Neural cell (in vitro differentiated cells): ENCODE results near the gene PTH. TPM values are rescaled to one million over a fixed set of nuclear protein-coding genes. Genes with fewer than 3 reads are reported as not detected.

Experiments used
- H2AFZ ChIP-seq: fragments of 200-600, 300-800 bp; sonication (generic), shearing (Covaris generic); 2 replicates; pipeline ENCODE4 v1.6.0; 2014; ENCODE audit warnings: low read depth, mild to moderate bottlenecking, antibody characterized with exemption, low read length, moderate library complexity
- H3F3A ChIP-seq: fragments of 200-600 bp; shearing (Covaris generic); 2 replicates; pipeline ENCODE4 v1.6.1; 2016; ENCODE audit warnings: mild to moderate bottlenecking, moderate library complexity, mixed read lengths, antibody characterized with exemption, low read length; ENCODE audit not compliant: insufficient read depth, poor library complexity, severe bottlenecking
- H3K27ac ChIP-seq: fragments of 200-600, 300-800 bp; sonication (generic), shearing (Covaris generic); 2 replicates; pipeline ENCODE4 v1.5.1; 2014; ENCODE audit warnings: mild to moderate bottlenecking, low read length, moderate library complexity
- H3K27me3 ChIP-seq: fragments of 300-800, 200-600 bp; sonication (generic), shearing (Covaris generic); 2 replicates; pipeline ENCODE4 v1.6.0; 2014; ENCODE audit warnings: mild to moderate bottlenecking, low read depth, low read length, moderate library complexity; ENCODE audit not compliant: insufficient read depth
- H3K36me3 ChIP-seq: fragments of 300-800, 200-600 bp; sonication (generic), shearing (Covaris generic); 2 replicates; pipeline ENCODE4 v1.5.1; 2014; ENCODE audit warnings: mild to moderate bottlenecking, antibody characterized with exemption, low read length, moderate library complexity; ENCODE audit not compliant: insufficient read depth
- H3K4me2 ChIP-seq: fragments of 300-800, 200-600 bp; sonication (generic), shearing (Covaris generic); 2 replicates; pipeline ENCODE4 v1.6.0; 2014; ENCODE audit warnings: mild to moderate bottlenecking, low read length
- H3K4me3 ChIP-seq: fragments of 300-800, 200-600 bp; sonication (generic), shearing (Covaris generic); 2 replicates; pipeline ENCODE4 v1.5.1; 2014; ENCODE audit warnings: mild to moderate bottlenecking, low read length, moderate library complexity
- H3K79me2 ChIP-seq: fragments of 200-600 bp; shearing (Covaris generic); replicated peaks from 2 replicates; pipeline ENCODE4 v1.6.0; 2014; ENCODE audit warnings: mild to moderate bottlenecking, low read length, moderate library complexity; ENCODE audit not compliant: insufficient read depth
- H3K9ac ChIP-seq: fragments of 300-800, 200-600 bp; sonication (generic), shearing (Covaris generic); 2 replicates; pipeline ENCODE4 v1.6.1; 2016; ENCODE audit warnings: mild to moderate bottlenecking, low read length, mixed read lengths
- H3K9me2 ChIP-seq: fragments of 200-600 bp; shearing (Covaris generic); 2 replicates; pipeline ENCODE4 v1.6.1; 2016; ENCODE audit warnings: mild to moderate bottlenecking, low read length, mixed read lengths; ENCODE audit not compliant: insufficient read depth
- H3K9me3 ChIP-seq: fragments of 200-600, 300-800 bp; sonication (generic), shearing (Covaris generic); 2 replicates; pipeline ENCODE4 v1.6.1; 2016; ENCODE audit warnings: mild to moderate bottlenecking, mixed run types, low read length, moderate library complexity, mixed read lengths
- H4K20me1 ChIP-seq: fragments of 200-600 bp; shearing (Covaris generic); 2 replicates; pipeline ENCODE4 v1.6.1; 2016; ENCODE audit warnings: mild to moderate bottlenecking, mixed run types; ENCODE audit not compliant: insufficient read depth
- EP300 ChIP-seq: fragments of 450-650 bp; conservative IDR thresholded peaks from 2 replicates; pipeline ENCODE4 v1.6.1; 2014; ENCODE audit warnings: antibody characterized with exemption, mild to moderate bottlenecking, moderate library complexity; ENCODE audit not compliant: poor library complexity, severe bottlenecking
- EZH2 ChIP-seq: fragments of 200-600, 300-800 bp; shearing (Covaris generic), sonication (generic); IDR thresholded peaks from 2 replicates; pipeline ENCODE4 v1.6.1; 2014; ENCODE audit warnings: antibody characterized with exemption, low read length, borderline replicate concordance, mild to moderate bottlenecking; ENCODE audit not compliant: insufficient read depth, poor library complexity, severe bottlenecking
- MXI1 ChIP-seq: fragments of 450-650 bp; conservative IDR thresholded peaks from 2 replicates; pipeline ENCODE4 v1.6.1; 2014; ENCODE audit warnings: antibody characterized with exemption, mild to moderate bottlenecking; ENCODE audit not compliant: poor library complexity, severe bottlenecking
- POLR2AphosphoS5 ChIP-seq: IDR thresholded peaks from 2 replicates; pipeline ENCODE4 v1.6.1; 2012
- RAD21 ChIP-seq: fragments of 450-650 bp; conservative IDR thresholded peaks from 2 replicates; pipeline ENCODE4 v1.6.1; 2014; ENCODE audit warnings: antibody characterized with exemption, mild to moderate bottlenecking, moderate library complexity
- SMC3 ChIP-seq: fragments of 450-650 bp; conservative IDR thresholded peaks from 2 replicates; pipeline ENCODE4 v1.6.1; 2014; ENCODE audit warnings: antibody characterized with exemption, mild to moderate bottlenecking, moderate library complexity; ENCODE audit not compliant: poor library complexity
- TAF1 ChIP-seq: IDR thresholded peaks from 2 replicates; pipeline ENCODE4 v1.6.1; 2012; ENCODE audit warnings: low read depth
- polyA plus RNA-seq: library from polyadenylated mRNA; depleted of rRNA; stranded (reverse); fragments of >200 nt; gene quantifications from 2 replicates; pipeline ENCODE4 v1.2.3, GENCODE V29; 2014
- TF ChIP-seq, protein P1 (sequence below): fragments of 450-650 bp; IDR thresholded peaks from 2 replicates; pipeline ENCODE4 v1.5.1; 2014; ENCODE audit warnings: antibody characterized with exemption, mild to moderate bottlenecking, moderate library complexity; ENCODE audit not compliant: poor library complexity, severe bottlenecking
- TF ChIP-seq, protein P2 (sequence below): IDR thresholded peaks from 2 replicates; pipeline ENCODE4 v1.6.1; 2012; ENCODE audit warnings: borderline replicate concordance

PTH gene
- polyA plus RNA-seq, 1 donor from 2014 or later = not detected

DNA sequence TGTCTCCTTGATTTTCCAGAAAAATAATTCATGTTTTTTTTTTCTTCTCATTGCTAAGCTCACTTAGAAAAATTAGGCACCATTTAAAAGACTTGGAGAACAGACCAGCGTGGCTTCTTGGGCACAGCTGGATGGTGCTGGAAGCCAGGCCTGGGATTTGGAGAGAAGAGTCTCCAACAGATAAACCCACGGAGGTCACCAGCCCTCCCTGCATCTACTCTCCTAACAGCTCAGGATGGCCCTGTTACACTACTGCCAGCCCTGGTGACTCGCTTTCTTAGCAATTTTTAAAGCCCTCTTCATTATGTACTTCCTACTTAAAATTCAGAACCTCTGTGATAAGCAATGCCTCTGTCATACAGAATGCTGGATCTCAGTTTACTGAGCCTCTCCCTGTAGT lies 1.7 kb downstream of the PTH start:
- no peaks in the 10 kb centered on the region for H3K9me3 ChIP-seq
- no peaks in the 10 kb centered on the region for H3K79me2 ChIP-seq
- no peaks in the 10 kb centered on the region for H3K9me2 ChIP-seq
- H3K27me3 ChIP-seq = no peaks in the 10 kb centered on the region
- H3K4me3 ChIP-seq = no peak overlapping the region
- H4K20me1 ChIP-seq = no peaks in the 10 kb centered on the region
- no peak overlapping the region for H3K9ac ChIP-seq
- H3K4me2 ChIP-seq = no peak overlapping the region
- TF ChIP-seq EP300 (no peak), MXI1 (no peak), TAF1 (no peak), RAD21 (no peak), SMC3 (no peak), POLR2AphosphoS5 (no peak), EZH2 (no peak)
- TF ChIP-seq, protein P1, sequence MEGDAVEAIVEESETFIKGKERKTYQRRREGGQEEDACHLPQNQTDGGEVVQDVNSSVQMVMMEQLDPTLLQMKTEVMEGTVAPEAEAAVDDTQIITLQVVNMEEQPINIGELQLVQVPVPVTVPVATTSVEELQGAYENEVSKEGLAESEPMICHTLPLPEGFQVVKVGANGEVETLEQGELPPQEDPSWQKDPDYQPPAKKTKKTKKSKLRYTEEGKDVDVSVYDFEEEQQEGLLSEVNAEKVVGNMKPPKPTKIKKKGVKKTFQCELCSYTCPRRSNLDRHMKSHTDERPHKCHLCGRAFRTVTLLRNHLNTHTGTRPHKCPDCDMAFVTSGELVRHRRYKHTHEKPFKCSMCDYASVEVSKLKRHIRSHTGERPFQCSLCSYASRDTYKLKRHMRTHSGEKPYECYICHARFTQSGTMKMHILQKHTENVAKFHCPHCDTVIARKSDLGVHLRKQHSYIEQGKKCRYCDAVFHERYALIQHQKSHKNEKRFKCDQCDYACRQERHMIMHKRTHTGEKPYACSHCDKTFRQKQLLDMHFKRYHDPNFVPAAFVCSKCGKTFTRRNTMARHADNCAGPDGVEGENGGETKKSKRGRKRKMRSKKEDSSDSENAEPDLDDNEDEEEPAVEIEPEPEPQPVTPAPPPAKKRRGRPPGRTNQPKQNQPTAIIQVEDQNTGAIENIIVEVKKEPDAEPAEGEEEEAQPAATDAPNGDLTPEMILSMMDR = no peak
- TF ChIP-seq, protein P2, sequence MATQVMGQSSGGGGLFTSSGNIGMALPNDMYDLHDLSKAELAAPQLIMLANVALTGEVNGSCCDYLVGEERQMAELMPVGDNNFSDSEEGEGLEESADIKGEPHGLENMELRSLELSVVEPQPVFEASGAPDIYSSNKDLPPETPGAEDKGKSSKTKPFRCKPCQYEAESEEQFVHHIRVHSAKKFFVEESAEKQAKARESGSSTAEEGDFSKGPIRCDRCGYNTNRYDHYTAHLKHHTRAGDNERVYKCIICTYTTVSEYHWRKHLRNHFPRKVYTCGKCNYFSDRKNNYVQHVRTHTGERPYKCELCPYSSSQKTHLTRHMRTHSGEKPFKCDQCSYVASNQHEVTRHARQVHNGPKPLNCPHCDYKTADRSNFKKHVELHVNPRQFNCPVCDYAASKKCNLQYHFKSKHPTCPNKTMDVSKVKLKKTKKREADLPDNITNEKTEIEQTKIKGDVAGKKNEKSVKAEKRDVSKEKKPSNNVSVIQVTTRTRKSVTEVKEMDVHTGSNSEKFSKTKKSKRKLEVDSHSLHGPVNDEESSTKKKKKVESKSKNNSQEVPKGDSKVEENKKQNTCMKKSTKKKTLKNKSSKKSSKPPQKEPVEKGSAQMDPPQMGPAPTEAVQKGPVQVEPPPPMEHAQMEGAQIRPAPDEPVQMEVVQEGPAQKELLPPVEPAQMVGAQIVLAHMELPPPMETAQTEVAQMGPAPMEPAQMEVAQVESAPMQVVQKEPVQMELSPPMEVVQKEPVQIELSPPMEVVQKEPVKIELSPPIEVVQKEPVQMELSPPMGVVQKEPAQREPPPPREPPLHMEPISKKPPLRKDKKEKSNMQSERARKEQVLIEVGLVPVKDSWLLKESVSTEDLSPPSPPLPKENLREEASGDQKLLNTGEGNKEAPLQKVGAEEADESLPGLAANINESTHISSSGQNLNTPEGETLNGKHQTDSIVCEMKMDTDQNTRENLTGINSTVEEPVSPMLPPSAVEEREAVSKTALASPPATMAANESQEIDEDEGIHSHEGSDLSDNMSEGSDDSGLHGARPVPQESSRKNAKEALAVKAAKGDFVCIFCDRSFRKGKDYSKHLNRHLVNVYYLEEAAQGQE = no peak
- H2AFZ ChIP-seq = no peak overlapping the region
- no peak overlapping the region for H3K27ac ChIP-seq
- H3K36me3 ChIP-seq = no peaks in the 10 kb centered on the region
- no peaks in the 10 kb centered on the region for H3F3A ChIP-seq

DNA sequence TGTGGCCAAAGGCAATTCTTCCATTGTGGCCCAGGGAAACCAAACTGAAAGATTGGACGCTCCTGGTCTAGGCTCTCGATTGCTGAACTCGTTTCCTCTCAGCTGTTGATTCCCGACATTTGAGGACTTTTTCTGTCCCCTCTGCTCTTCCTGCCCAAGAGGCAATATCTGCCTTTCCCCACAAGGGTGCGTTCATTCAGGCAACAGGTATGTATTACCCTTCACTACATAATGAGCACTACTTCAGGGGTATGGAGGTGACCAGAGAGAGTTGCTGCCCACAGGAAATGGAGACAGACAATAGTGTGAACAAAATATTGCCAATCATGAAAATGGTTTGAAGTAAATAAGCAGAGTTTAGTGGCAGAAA lies 8.2 kb downstream of the PTH start:
- H2AFZ ChIP-seq = no peak overlapping the region
- H3K9me2 ChIP-seq = no peaks in the 10 kb centered on the region
- no peaks in the 10 kb centered on the region for H3F3A ChIP-seq
- H4K20me1 ChIP-seq = no peaks in the 10 kb centered on the region
- H3K4me2 ChIP-seq = no peak overlapping the region
- H3K27me3 ChIP-seq = no peaks in the 10 kb centered on the region
- no peaks in the 10 kb centered on the region for H3K36me3 ChIP-seq
- no peaks in the 10 kb centered on the region for H3K79me2 ChIP-seq
- H3K27ac ChIP-seq = no peak overlapping the region
- no peak overlapping the region for H3K4me3 ChIP-seq
- H3K9me3 ChIP-seq = no peaks in the 10 kb centered on the region
- TF ChIP-seq POLR2AphosphoS5 = no peak
- TF ChIP-seq, protein P1 = no peak
- no peak for TF ChIP-seq RAD21
- no peak for TF ChIP-seq TAF1
- TF ChIP-seq EP300 = no peak
- TF ChIP-seq SMC3 = no peak
- TF ChIP-seq, protein P2 = no peak
- TF ChIP-seq EZH2 = no peak
- TF ChIP-seq MXI1 = no peak
- H3K9ac ChIP-seq = no peak overlapping the region
